Lower leg skin (tissue), 4 donors: Measurements from ENCODE around the gene ASIC1. TPM values are rescaled to one million over a fixed set of nuclear protein-coding genes. Genes with fewer than 3 reads are reported as not detected.

Experiments used
- total RNA-seq, 4 donors: library from RNA; depleted of rRNA; stranded (reverse); fragments of >200 nt; gene quantifications; one replicate each; pipeline ENCODE4 v1.1.0, GENCODE V29; 2016

ASIC1 gene
- total RNA-seq, 4 donors from 2014 or later = 0.25 to 1.4 (median 0.42) TPM

Other genes with a start within 250 kb of the ASIC1 start
- gene NCKAP5L, start 229.2 kb upstream of the ASIC1 start, total RNA-seq = 10 to 100 TPM in 1 of 4 donors, 1 to 10 TPM in 3; 6.1 to 12.9 (median 9.0) TPM
- gene BCDIN3D, start 214.5 kb upstream of the ASIC1 start, total RNA-seq = 1 to 10 TPM; 3.2 to 7.4 (median 6.3) TPM
- under 1 TPM in 3 of 4 donors, not detected in 1; 0.08 to 0.91 (median 0.17) TPM for gene FAIM2, start 153.7 kb upstream of the ASIC1 start, total RNA-seq
- under 1 TPM in 1 of 4 donors, not detected in 3; 0.36 TPM for gene AQP2, start 106.9 kb upstream of the ASIC1 start, total RNA-seq
- 100 to 1,000 TPM in 3 of 4 donors, 10 to 100 TPM in 1; 48.4 to 332 (median 203) TPM for gene AQP5, start 95.7 kb upstream of the ASIC1 start, total RNA-seq
- under 1 TPM in 2 of 4 donors, not detected in 2; 0.10 to 0.20 TPM for gene AQP6, start 84.6 kb upstream of the ASIC1 start, total RNA-seq
- gene RACGAP1, start 32.1 kb upstream of the ASIC1 start, total RNA-seq = 10 to 100 TPM; 11.6 to 16.8 (median 15.9) TPM
- 10 to 100 TPM; 32.0 to 77.2 (median 45.1) TPM for gene SMARCD1, start 27.7 kb downstream of the ASIC1 start, total RNA-seq
- gene GPD1, start 46.4 kb downstream of the ASIC1 start, total RNA-seq = 10 to 100 TPM; 29.9 to 38.8 (median 36.7) TPM
- gene COX14, start 54.6 kb downstream of the ASIC1 start, total RNA-seq = 10 to 100 TPM; 29.0 to 52.1 (median 36.8) TPM
- 10 to 100 TPM; 31.8 to 34.5 (median 32.5) TPM for gene CERS5, start 109.8 kb downstream of the ASIC1 start, total RNA-seq
- gene LIMA1, start 225.9 kb downstream of the ASIC1 start, total RNA-seq = 10 to 100 TPM; 47.2 to 62.1 (median 54.5) TPM